Eye (tissue), 1 donor: ENCODE measurements around the gene MTHFD2L.

ENCODE experiments used
- DNase-seq: peaks from one replicate; pipeline ENCODE4 v3.0.0-alpha.2; 2015

Gene MTHFD2L

GRCh38 chr4:74344031-74344430, 186.1 kb downstream of the MTHFD2L start:
- no peak for DNase-seq
